Spinal cord (tissue), 10 donors: Measurements from ENCODE around the gene IFI30. TPM values are rescaled to one million over a fixed set of nuclear protein-coding genes. Genes with fewer than 3 reads are reported as not detected.
A peak's percentile ranks its signal among the peaks of the same experiment; 100 is the strongest.

Experiments used
- DNase-seq, 6 donors: peaks; one replicate each; pipeline versions ENCODE4 v3.0.0 to v3.0.0-alpha.2; 2013 to 2015; ENCODE audit warnings: low spot score in 6 of 6, low read depth in 4 of 6
- H3K27ac ChIP-seq: one replicate; pipeline ENCODE4 v1.5.1; 2013; ENCODE audit warnings: low read depth, low read length, control low read depth
- H3K27me3 ChIP-seq: one replicate; pipeline ENCODE4 v1.6.1; 2013; ENCODE audit warnings: low read length; ENCODE audit not compliant: control insufficient read depth, insufficient read depth
- H3K36me3 ChIP-seq: one replicate; pipeline ENCODE4 v1.6.1; 2013; ENCODE audit warnings: low read length; ENCODE audit not compliant: control insufficient read depth, insufficient read depth
- H3K4me1 ChIP-seq: one replicate; pipeline ENCODE4 v1.6.1; 2013; ENCODE audit warnings: low read length; ENCODE audit not compliant: control insufficient read depth, insufficient read depth
- H3K4me3 ChIP-seq: one replicate; pipeline ENCODE4 v1.5.1; 2013; ENCODE audit warnings: low read depth, low read length, control low read depth
- H3K9me3 ChIP-seq: one replicate; pipeline ENCODE4 v1.6.1; 2013; ENCODE audit warnings: low read length; ENCODE audit not compliant: control insufficient read depth, insufficient read depth
- WGBS: methylation state at CpG from one replicate; pipeline ENCODE4 v1.1.5; 2013; ENCODE audit warnings: missing lambda C conversion rate; ENCODE audit not compliant: insufficient coverage; 5-methylcytosine and 5-hydroxymethylcytosine counted together
- polyA plus RNA-seq, 2 donors: library from polyadenylated mRNA; unstranded; fragments of 120-200 nt; gene quantifications; one replicate each; pipeline ENCODE4 v1.2.1, GENCODE V29; 2013; ENCODE audit not compliant: insufficient read length in 2 of 2
- total RNA-seq, 2 donors: library from RNA; depleted of rRNA in 1 of 2; stranded (reverse); fragments of 120-200 nt in 1 of 2; fragments of >200 nt in 1 of 2; gene quantifications; one replicate each; pipeline versions ENCODE4 v1.2.3 to v1.2.4, GENCODE V29; 2013 to 2014
- donor health status: healthy.

Gene IFI30
- total and polyA plus RNA-seq, 4 donors = 1.9 to 14.6 (median 6.5) TPM

DNA sequence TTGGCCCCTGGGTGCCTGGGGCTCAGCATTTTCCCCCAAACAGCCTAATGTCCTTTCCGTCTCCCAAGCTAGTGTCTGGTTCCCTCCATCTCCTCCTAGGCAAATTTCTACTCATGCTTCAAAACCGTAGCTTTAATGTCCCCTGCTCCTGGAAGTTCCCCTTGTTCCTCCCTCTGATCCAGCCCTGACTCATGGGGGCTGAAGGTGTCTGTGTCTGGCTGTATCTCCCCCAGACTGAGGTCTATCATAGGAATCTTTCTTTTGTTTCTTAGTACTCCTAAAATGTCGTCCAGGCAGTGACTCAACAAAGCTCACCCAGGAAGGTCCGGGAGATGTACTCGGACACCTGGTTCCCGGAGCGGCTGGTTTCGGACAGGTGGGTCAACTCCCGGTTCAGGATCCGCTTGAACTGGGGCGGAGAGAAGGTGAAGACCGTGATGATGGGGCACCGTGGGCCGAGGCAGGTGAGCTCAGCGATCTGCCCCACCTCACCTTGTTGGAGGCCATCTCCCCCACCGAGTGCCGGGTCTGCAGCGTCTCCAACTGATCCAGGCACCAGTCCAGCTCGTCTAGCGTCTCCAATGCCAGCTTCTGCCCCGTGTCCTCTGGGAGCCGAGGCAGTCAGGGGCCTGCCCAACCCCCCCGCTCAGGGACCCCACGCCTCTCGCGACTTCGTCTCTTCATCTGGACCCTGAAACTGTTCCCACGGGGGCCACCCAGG, 46.5 kb downstream of the IFI30 start:
- WGBS = 63% methylated on average over 28 of the region's 28 CpGs
- H3K27ac ChIP-seq = no peak overlapping the region
- DNase-seq = no peak
- H3K27me3 ChIP-seq = peaks cover 31% of the 10 kb centered on the region
- H3K4me1 ChIP-seq = peaks cover 15% of the 10 kb centered on the region
- H3K36me3 ChIP-seq = peaks cover 3% of the 10 kb centered on the region
- no peak overlapping the region for H3K4me3 ChIP-seq
- H3K9me3 ChIP-seq = no peaks in the 10 kb centered on the region

- WGBS = 3% methylated on average over 18 of the region's 33 CpGs
- peaks cover 21% of the 10 kb centered on the region for H3K4me1 ChIP-seq
- H3K27ac ChIP-seq = no peak overlapping the region
- peaks cover 38% of the 10 kb centered on the region for H3K27me3 ChIP-seq
- H3K36me3 ChIP-seq = peaks cover 3% of the 10 kb centered on the region
- DNase-seq = no peak
- H3K4me3 ChIP-seq = no peak overlapping the region
- H3K9me3 ChIP-seq = no peaks in the 10 kb centered on the region
These were observed 47.1 kb downstream of the IFI30 start for GRCh38 chr19:18220632-18221275.

DNA sequence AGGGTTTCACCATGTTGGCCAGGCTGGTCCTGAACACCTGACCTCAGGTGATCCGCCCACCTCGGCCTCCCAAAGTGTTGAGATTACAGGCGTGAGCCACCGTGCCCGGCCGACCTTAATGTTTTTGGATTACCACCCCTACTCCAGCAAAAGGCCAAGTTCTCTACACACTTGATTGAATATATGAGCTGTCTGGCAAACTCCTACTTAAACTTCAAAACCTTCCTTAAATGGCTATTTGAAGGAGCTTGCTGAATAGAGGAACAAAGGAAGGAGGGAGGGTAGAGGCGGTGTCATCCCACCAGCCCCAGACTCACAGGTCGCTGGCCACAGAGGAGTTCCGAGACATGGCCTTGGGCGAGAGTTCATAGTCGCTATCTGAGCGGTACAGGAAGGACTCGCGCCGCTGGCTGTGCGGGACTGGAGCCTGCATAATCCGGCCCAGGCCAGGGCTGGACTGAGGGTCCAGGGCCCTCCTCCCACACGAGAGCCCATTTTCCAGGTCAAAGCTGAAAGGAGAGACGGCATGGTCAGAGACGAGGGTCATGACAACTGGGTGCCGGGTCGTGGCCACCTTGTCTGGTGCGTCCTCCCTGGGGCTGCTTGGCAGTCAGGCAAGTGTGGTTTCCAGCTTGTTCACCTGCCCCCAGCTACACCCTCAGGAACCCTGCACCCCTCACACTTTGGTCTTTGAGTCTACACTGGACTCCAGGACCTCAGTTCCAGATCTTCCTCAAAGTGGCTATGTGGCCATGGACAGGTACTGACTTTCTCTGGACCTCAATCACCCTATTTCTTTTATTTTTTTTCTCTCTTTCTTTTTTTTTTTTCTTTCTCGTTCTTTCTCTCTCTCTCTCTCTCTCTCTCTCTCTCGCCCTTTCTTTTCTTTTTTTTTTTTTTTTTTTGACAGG, 48.5 kb downstream of the IFI30 start:
- Histone ChIP-seq H3K4me1 (peaks cover 26% of the 10 kb centered on the region), H3K27ac (no peak overlapping the region), H3K36me3 (peaks cover 3% of the 10 kb centered on the region), H3K4me3 (no peak overlapping the region), H3K9me3 (no peaks in the 10 kb centered on the region), H3K27me3 (peaks cover 49% of the 10 kb centered on the region)
- WGBS = 85% methylated on average over 21 of the region's 25 CpGs
- no peak for DNase-seq

GRCh38 chr19:18223860-18224524, 50.4 kb downstream of the IFI30 start:
- Histone ChIP-seq H3K27me3 (peaks cover 49% of the 10 kb centered on the region), H3K4me1 (peaks cover 26% of the 10 kb centered on the region), H3K36me3 (peaks cover 2% of the 10 kb centered on the region), H3K4me3 (peak overlapping the region; percentile 37), H3K27ac (no peak overlapping the region), H3K9me3 (no peaks in the 10 kb centered on the region)
- DNase-seq = peak in 1 of 6 donors; percentile 40
- WGBS = 4% methylated on average over 35 of the region's 39 CpGs

- Histone ChIP-seq H3K27me3 (peaks cover 47% of the 10 kb centered on the region), H3K27ac (no peak overlapping the region), H3K4me1 (peaks cover 26% of the 10 kb centered on the region), H3K4me3 (peak overlapping the region; percentile 39), H3K9me3 (no peaks in the 10 kb centered on the region), H3K36me3 (no peaks in the 10 kb centered on the region)
- WGBS = 1% methylated on average over 80 of the region's 81 CpGs
- DNase-seq = peak; percentile 95 to 99 (median 96)
These were observed 51.1 kb downstream of the IFI30 start for GRCh38 chr19:18224525-18225354.

DNA sequence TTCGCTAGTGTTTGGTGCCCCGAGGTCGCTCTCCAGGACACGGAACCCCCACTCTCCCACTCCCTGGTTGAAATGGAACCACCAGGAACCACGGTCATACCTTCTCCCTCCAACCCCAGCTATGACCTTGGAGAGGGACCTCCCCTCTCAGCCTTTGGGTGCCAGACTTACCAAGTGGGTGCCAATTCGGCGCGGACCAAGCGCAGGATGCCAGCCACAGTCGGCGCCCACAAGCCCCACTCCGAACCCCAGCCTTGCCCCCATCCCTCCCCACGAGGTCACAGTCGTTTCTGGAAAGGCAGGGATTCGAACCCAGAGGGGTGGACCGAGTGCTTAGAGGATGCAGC, 51.7 kb downstream of the IFI30 start:
- Histone ChIP-seq H3K27me3 (peaks cover 44% of the 10 kb centered on the region), H3K4me1 (peaks cover 26% of the 10 kb centered on the region), H3K9me3 (no peaks in the 10 kb centered on the region), H3K4me3 (no peak overlapping the region), H3K27ac (no peak overlapping the region), H3K36me3 (no peaks in the 10 kb centered on the region)
- no peak for DNase-seq
- WGBS = 8% methylated on average over 16 of the region's 16 CpGs

- H3K27me3 ChIP-seq = peaks cover 41% of the 10 kb centered on the region
- peaks cover 26% of the 10 kb centered on the region for H3K4me1 ChIP-seq
- H3K4me3 ChIP-seq = no peak within 1 kb of the TSS
- no peak within 1 kb of the TSS for H3K27ac ChIP-seq
- no peaks in the 10 kb centered on the region for H3K36me3 ChIP-seq
- WGBS = 4% methylated on average over 49 of the region's 51 CpGs
- no peaks in the 10 kb centered on the region for H3K9me3 ChIP-seq
- peak in 1 of 6 donors; percentile 20 for DNase-seq
These were observed 52.3 kb downstream of the IFI30 start, which contains the start of gene PDE4C for GRCh38 chr19:18225702-18226468. Gene PDE4C (minus strand): TSS chr19:18226438. CDS start chr19:18226415, 23 bp downstream.

DNA sequence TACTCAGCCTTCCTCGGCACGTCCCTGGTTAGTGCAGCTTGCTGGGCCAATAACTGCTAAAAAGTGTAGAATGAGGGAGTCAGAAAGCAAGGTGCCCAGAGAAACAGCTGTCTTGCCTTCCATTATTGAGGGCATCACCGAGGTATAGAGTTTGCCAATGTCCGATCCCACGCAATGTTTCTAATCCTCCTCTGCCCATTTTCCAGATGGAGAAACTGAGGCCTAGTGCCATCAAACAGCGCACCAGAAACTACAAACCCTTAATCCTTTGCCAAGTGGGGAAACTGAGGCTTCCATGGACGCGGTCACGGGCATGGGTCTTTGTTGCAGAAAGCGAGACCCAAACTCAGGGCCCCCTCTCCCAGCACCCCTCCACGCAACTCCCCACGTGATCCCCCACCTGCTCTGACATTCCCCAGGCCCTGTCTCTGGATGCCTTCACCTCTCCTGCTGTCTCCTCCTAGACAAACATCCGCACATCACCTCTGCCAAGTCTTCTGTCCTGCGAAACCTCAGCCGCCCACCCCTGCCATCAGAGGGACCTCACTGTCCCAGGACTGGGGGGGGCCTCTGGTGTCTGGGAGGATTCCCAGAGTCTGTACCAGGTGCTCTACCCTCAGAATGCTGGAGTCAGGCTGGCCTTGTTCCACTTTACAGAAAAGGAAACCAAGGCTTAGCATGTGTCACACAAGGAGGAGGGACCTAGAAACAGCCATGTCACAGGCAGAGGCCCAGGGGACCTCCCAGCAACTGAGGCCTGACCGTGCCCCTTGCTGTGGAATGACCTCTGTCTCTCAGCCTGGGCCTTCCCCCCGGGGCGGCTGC, 53.6 kb downstream of the IFI30 start:
- no peak overlapping the region for H3K4me3 ChIP-seq
- WGBS = 77% methylated on average over 13 of the region's 18 CpGs

More for the DNA sequence above, 53.6 kb downstream of the IFI30 start:
- H3K36me3 ChIP-seq = no peaks in the 10 kb centered on the region
- H3K27me3 ChIP-seq = peaks cover 43% of the 10 kb centered on the region
- H3K27ac ChIP-seq = no peak overlapping the region
- DNase-seq = no peak
- H3K4me1 ChIP-seq = peaks cover 26% of the 10 kb centered on the region
- H3K9me3 ChIP-seq = no peaks in the 10 kb centered on the region
